Measurements from ENCODE around the gene POLR2H.

GRCh38 chr3:184339001-184339400 is 22.5 kb upstream of the POLR2H start:
- TF ChIP-seq MXI1 (IDR thresholded peaks at IDR 0.05; ENCODE audit: borderline replicate concordance, low read depth, low read length) = no peak
- TF ChIP-seq CTCF (conservative IDR thresholded peaks at IDR 0.05; ENCODE audit: low read depth, low read length) = no peak
- no peak for TF ChIP-seq RAD21 (IDR thresholded peaks at IDR 0.05; ENCODE audit: low read length)
- no peak for TF ChIP-seq POLR2A (IDR thresholded peaks at IDR 0.05; ENCODE audit: low read depth, low read length)
- no peak for TF ChIP-seq USF2 (IDR thresholded peaks at IDR 0.05; ENCODE audit: low read depth, low read length)
- no peak for TF ChIP-seq CEBPB (IDR thresholded peaks at IDR 0.05; ENCODE audit: low read depth, low read length)
- no peak for TF ChIP-seq MAZ (IDR thresholded peaks at IDR 0.05; ENCODE audit: borderline replicate concordance, low read depth, low read length)
- TF ChIP-seq FOS (IDR thresholded peaks at IDR 0.05; ENCODE audit: low read depth, low read length) = no peak
- TF ChIP-seq RCOR1 (IDR thresholded peaks at IDR 0.05; ENCODE audit: insufficient replicate concordance, low read length) = no peak
- TF ChIP-seq BHLHE40 (IDR thresholded peaks at IDR 0.05; ENCODE audit: low read depth, low read length) = no peak
- TF ChIP-seq RFX5 (IDR thresholded peaks at IDR 0.05; ENCODE audit: low read depth, low read length) = no peak
- TF ChIP-seq CHD1 (IDR thresholded peaks at IDR 0.05; ENCODE audit: low read depth, low read length) = no peak

Measured in IMR-90 (cell line).